Activated CD8-positive, alpha-beta T cell treated with anti-CD3 and anti-CD28 coated beads, Interleukin-2, amount 10 ng/mL, durations not matched to agents 7 days and 5 days (primary cell): ENCODE measurements around the gene SH3D21. TPM values are rescaled to one million over a fixed set of nuclear protein-coding genes. Genes with fewer than 3 reads are reported as not detected.

Experiments
- total RNA-seq, 2 experiments: library from RNA; stranded (reverse); gene quantifications; one replicate each; pipeline ENCODE4 v1.2.3, GENCODE V29; 2021

The SH3D21 gene
- total RNA-seq, 2 experiments from 2014 or later = 14.6 to 15.3 TPM

Other genes with a start within 250 kb of the SH3D21 start
- gene TEKT2, start 222.3 kb upstream of the SH3D21 start, total RNA-seq = not detected
- gene ADPRS, start 217.5 kb upstream of the SH3D21 start, total RNA-seq = 10 to 100 TPM; 36.0 to 36.7 TPM
- under 1 TPM in 1 of 2 experiments, not detected in 1; 0.08 TPM for gene COL8A2, start 181.1 kb upstream of the SH3D21 start, total RNA-seq
- 10 to 100 TPM; 55.6 to 56.4 TPM for gene TRAPPC3, start 156.9 kb upstream of the SH3D21 start, total RNA-seq
- gene MAP7D1, start 150.2 kb upstream of the SH3D21 start, total RNA-seq = 100 to 1,000 TPM; 235 to 245 TPM
- 100 to 1,000 TPM; 136 to 140 TPM for gene THRAP3, start 81.9 kb upstream of the SH3D21 start, total RNA-seq
- gene EVA1B, start 17.3 kb downstream of the SH3D21 start, total RNA-seq = 10 to 100 TPM; 12.3 to 13.3 TPM
- gene STK40, start 79.6 kb downstream of the SH3D21 start, total RNA-seq = 10 to 100 TPM; 69.7 to 72.4 TPM
- gene LSM10, start 91.5 kb downstream of the SH3D21 start, total RNA-seq = 10 to 100 TPM; 44.7 to 47.5 TPM
- 1 to 10 TPM in 1 of 2 experiments, under 1 TPM in 1; 0.66 to 1.9 TPM for gene OSCP1, start 144.1 kb downstream of the SH3D21 start, total RNA-seq
- 100 to 1,000 TPM; 115 TPM for gene MRPS15, start 158.0 kb downstream of the SH3D21 start, total RNA-seq
- gene CSF3R, start 176.5 kb downstream of the SH3D21 start, total RNA-seq = under 1 TPM in 1 of 2 experiments, not detected in 1; 0.05 TPM